Measurements from ENCODE around the gene APOBEC3B.
A peak's percentile ranks its signal among the peaks of the same experiment; 100 is the strongest.
"Not testable (repeated sequence)": the region's sequence is repeated elsewhere in the genome, so short reads cannot be mapped to it uniquely, and the experiment has no call there.

APOBEC3B gene

DNA sequence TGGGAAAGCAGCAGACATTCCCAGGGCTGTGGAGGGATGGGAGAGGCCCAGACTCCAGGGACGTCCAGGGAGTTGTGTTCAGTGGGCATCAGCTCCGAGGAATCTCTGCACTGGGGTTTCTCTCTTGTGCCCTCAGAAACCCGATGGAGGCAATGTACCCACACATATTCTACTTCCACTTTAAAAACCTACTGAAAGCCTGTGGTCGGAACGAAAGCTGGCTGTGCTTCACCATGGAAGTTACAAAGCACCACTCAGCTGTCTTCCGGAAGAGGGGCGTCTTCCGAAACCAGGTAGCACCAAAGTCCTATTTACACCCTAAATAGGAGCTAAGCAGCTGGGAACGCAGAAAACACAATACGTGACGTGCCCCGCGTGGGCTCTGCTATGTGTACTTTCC is 47.1 kb downstream of the APOBEC3B start:
- WGBS, 2 experiments, result 92 to 95% methylated on average over 13 of the region's 13 CpGs
- no peaks in the 10 kb centered on the region for H3K27me3 ChIP-seq (ENCODE audit: control insufficient read depth, insufficient read depth, low read length, poor library complexity, severe bottlenecking)
- no peak overlapping the region for H3K4me3 ChIP-seq (ENCODE audit: insufficient read depth, low read depth, low read length)
- H3K9me3 ChIP-seq (ENCODE audit: control insufficient read depth, low read length), result no peaks in the 10 kb centered on the region
- no peaks in the 10 kb centered on the region for H3K4me1 ChIP-seq (ENCODE audit: control insufficient read depth, insufficient read depth, low read length)
- H3K27ac ChIP-seq (ENCODE audit: insufficient read depth, low read depth, low read length, poor library complexity, severe bottlenecking), result no peak overlapping the region
- H3K36me3 ChIP-seq (ENCODE audit: control insufficient read depth, insufficient read depth, low read length), result no peaks in the 10 kb centered on the region

- no peaks in the 10 kb centered on the region for H3K27me3 ChIP-seq (ENCODE audit: control insufficient read depth, insufficient read depth, low read length, poor library complexity, severe bottlenecking)
- no peak overlapping the region for H3K27ac ChIP-seq (ENCODE audit: insufficient read depth, low read depth, low read length, poor library complexity, severe bottlenecking)
- H3K36me3 ChIP-seq (ENCODE audit: control insufficient read depth, insufficient read depth, low read length), result no peaks in the 10 kb centered on the region
- 95 to 96% methylated on average over 14 of the region's 14 CpGs for WGBS, 2 experiments
- H3K9me3 ChIP-seq (ENCODE audit: control insufficient read depth, low read length), result no peaks in the 10 kb centered on the region
- H3K4me3 ChIP-seq (ENCODE audit: insufficient read depth, low read depth, low read length), result no peak overlapping the region
- H3K4me1 ChIP-seq (ENCODE audit: control insufficient read depth, insufficient read depth, low read length), result no peaks in the 10 kb centered on the region
Measured at GRCh38 chr22:39030705-39031104, 48.6 kb downstream of the APOBEC3B start.

DNA sequence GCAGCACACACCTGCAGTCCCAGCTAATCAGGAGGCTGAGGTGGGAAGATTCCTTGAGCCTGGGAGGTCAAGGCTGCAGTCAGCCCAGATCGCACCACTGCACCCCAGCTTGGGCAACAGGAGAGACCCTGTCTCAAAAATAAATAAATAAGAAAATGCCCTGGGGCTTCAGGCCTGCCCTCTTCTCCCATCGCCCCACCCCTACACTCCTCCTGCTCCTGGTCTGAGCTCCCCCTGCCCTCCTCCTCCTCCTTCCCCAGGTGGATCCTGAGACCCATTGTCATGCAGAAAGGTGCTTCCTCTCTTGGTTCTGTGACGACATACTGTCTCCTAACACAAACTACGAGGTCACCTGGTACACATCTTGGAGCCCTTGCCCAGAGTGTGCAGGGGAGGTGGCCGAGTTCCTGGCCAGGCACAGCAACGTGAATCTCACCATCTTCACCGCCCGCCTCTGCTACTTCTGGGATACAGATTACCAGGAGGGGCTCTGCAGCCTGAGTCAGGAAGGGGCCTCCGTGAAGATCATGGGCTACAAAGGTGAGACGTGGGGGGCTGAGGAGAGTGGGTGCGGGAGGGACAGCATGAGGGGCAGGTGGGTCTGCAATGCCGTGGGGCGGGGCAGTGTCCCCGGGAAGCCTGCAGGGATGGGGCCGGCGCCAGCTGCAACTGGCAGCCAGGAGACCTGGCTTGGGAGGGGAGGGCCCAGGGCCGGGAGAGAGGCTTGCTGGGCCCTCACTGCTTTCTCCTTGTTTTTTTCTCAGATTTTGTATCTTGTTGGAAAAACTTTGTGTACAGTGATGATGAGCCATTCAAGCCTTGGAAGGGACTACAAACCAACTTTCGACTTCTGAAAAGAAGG is 49.5 kb downstream of the APOBEC3B start:
- H3K4me3 ChIP-seq (ENCODE audit: insufficient read depth, low read depth, low read length); H3K9me3 ChIP-seq (ENCODE audit: control insufficient read depth, low read length); H3K36me3 ChIP-seq (ENCODE audit: control insufficient read depth, insufficient read depth, low read length); H3K4me1 ChIP-seq (ENCODE audit: control insufficient read depth, insufficient read depth, low read length); H3K27me3 ChIP-seq (ENCODE audit: control insufficient read depth, insufficient read depth, low read length, poor library complexity, severe bottlenecking); H3K27ac ChIP-seq (ENCODE audit: insufficient read depth, low read depth, low read length, poor library complexity, severe bottlenecking): not testable (repeated sequence)
- 51 to 54% methylated on average over 15 to 16 of the region's 18 CpGs for WGBS, 2 experiments

DNA sequence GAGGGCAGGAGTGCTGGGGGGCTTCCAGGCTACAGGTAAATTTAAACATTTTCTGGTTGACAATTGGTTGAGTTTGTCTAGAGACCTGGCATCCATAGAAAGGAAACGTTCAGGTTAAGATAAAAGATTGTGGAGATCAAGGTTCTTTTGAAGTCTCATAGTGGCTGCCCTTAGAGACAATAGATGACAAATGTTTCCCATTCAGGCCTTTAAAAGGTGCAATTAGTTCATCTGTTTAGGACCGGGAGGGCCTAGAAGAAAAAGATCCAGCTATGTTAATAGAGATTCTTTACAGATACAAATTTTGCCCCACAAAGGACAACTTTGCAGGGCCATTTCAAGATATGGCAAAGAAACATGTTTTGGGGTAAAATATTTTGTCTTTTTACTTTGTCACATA is 54.9 kb downstream of the APOBEC3B start:
- H3K27ac ChIP-seq (ENCODE audit: insufficient read depth, low read depth, low read length, poor library complexity, severe bottlenecking); H3K9me3 ChIP-seq (ENCODE audit: control insufficient read depth, low read length); H3K4me3 ChIP-seq (ENCODE audit: insufficient read depth, low read depth, low read length); H3K27me3 ChIP-seq (ENCODE audit: control insufficient read depth, insufficient read depth, low read length, poor library complexity, severe bottlenecking); H3K4me1 ChIP-seq (ENCODE audit: control insufficient read depth, insufficient read depth, low read length); H3K36me3 ChIP-seq (ENCODE audit: control insufficient read depth, insufficient read depth, low read length): not testable (repeated sequence)
- WGBS, 2 experiments, result 26 to 46% methylated on average over 2 of the region's 2 CpGs

DNA sequence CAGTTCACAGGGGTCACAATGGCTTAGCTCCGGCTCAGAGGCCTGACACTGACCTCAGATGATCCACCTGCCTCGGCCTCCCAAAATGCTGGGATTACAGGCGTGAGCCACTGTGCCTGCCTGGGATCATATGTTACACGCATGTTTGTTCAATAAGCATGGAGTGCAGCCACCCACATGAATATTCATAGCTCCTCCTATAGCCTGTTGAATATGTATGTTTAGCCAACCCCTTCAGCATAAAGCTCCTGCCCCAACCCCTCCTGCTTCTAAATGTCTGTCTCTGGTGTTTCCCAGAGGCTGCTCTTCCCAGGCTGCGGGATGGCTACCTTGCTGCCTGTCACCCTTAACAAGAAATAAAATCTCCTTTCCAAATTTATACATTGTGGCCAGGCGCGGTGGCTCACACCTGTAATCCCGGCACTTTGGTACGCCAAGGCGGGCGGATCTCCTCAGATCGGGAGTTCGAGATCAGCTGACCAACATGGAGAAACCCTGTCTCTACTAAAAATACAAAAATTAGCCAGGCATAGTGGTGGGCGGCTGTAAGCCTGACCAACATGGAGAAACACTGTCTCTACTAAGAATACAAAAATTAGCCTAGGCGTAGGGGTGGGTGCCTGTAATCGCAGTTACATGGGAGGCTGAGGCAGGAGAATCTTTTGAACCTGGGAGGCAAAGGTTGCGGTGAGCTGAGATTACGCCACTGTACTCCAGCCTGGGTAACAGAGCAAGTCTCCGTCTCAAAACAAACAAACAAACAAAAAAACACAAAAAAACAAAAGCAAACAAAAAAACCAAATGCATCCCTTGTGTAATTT is 57.4 kb downstream of the APOBEC3B start:
- H3K36me3 ChIP-seq (ENCODE audit: control insufficient read depth, insufficient read depth, low read length), result no peaks in the 10 kb centered on the region
- no peaks in the 10 kb centered on the region for H3K9me3 ChIP-seq (ENCODE audit: control insufficient read depth, low read length)
- 85 to 91% methylated on average over 19 of the region's 19 CpGs for WGBS, 2 experiments
- H3K4me1 ChIP-seq (ENCODE audit: control insufficient read depth, insufficient read depth, low read length), result peaks cover 5% of the 10 kb centered on the region
- no peak overlapping the region for H3K27ac ChIP-seq (ENCODE audit: insufficient read depth, low read depth, low read length, poor library complexity, severe bottlenecking)
- H3K27me3 ChIP-seq (ENCODE audit: control insufficient read depth, insufficient read depth, low read length, poor library complexity, severe bottlenecking), result no peaks in the 10 kb centered on the region
- H3K4me3 ChIP-seq (ENCODE audit: insufficient read depth, low read depth, low read length), result no peak overlapping the region

GRCh38 chr22:39040155-39040537 is 58.0 kb downstream of the APOBEC3B start:
- H3K9me3 ChIP-seq (ENCODE audit: control insufficient read depth, low read length); H3K4me3 ChIP-seq (ENCODE audit: insufficient read depth, low read depth, low read length); H3K4me1 ChIP-seq (ENCODE audit: control insufficient read depth, insufficient read depth, low read length); H3K36me3 ChIP-seq (ENCODE audit: control insufficient read depth, insufficient read depth, low read length); H3K27ac ChIP-seq (ENCODE audit: insufficient read depth, low read depth, low read length, poor library complexity, severe bottlenecking); H3K27me3 ChIP-seq (ENCODE audit: control insufficient read depth, insufficient read depth, low read length, poor library complexity, severe bottlenecking): not testable (repeated sequence)
- WGBS, 2 experiments, result 26 to 27% methylated on average over 9 of the region's 14 CpGs

- Histone ChIP-seq H3K27ac (ENCODE audit: insufficient read depth, low read depth, low read length, poor library complexity, severe bottlenecking) (peak within 1 kb of the TSS; percentile 54), H3K4me3 (ENCODE audit: insufficient read depth, low read depth, low read length) (peak within 1 kb of the TSS; percentile 34)
- not testable (repeated sequence) for H3K4me1 ChIP-seq (ENCODE audit: control insufficient read depth, insufficient read depth, low read length); H3K9me3 ChIP-seq (ENCODE audit: control insufficient read depth, low read length); H3K36me3 ChIP-seq (ENCODE audit: control insufficient read depth, insufficient read depth, low read length); H3K27me3 ChIP-seq (ENCODE audit: control insufficient read depth, insufficient read depth, low read length, poor library complexity, severe bottlenecking)
- WGBS, 2 experiments, result 6 to 8% methylated on average over 18 to 19 of the region's 21 CpGs
Measured at GRCh38 chr22:39040538-39041296, 58.6 kb downstream of the APOBEC3B start, which contains the start of gene APOBEC3F. TSS of gene APOBEC3F (plus strand) at chr22:39040864. CDS start at chr22:39040961, 97 bp downstream.

GRCh38 chr22:39041908-39042307 is 59.8 kb downstream of the APOBEC3B start:
- Histone ChIP-seq H3K27me3 (ENCODE audit: control insufficient read depth, insufficient read depth, low read length, poor library complexity, severe bottlenecking) (no peaks in the 10 kb centered on the region), H3K4me3 (ENCODE audit: insufficient read depth, low read depth, low read length) (no peak overlapping the region), H3K4me1 (ENCODE audit: control insufficient read depth, insufficient read depth, low read length) (peaks cover 5% of the 10 kb centered on the region), H3K27ac (ENCODE audit: insufficient read depth, low read depth, low read length, poor library complexity, severe bottlenecking) (no peak overlapping the region), H3K9me3 (ENCODE audit: control insufficient read depth, low read length) (no peaks in the 10 kb centered on the region), H3K36me3 (ENCODE audit: control insufficient read depth, insufficient read depth, low read length) (no peaks in the 10 kb centered on the region)
- 94 to 95% methylated on average over 7 of the region's 7 CpGs for WGBS, 2 experiments
